HL-60 (cell line): ENCODE results near the gene FBXW5.

ENCODE experiments used
- DNase-seq, 2 experiments: peaks; one replicate each; pipeline ENCODE4 v3.0.0-alpha.2; 2010 to 2020; ENCODE audit warnings: low read depth in 1 of 2, low spot score in 1 of 2
- H3K27ac ChIP-seq: fragments of 250-450 bp; sonication (Bioruptor Pico); replicated peaks from 2 replicates; pipeline ENCODE4 v1.5.1; 2020; ENCODE audit warnings: mild to moderate bottlenecking, moderate library complexity
- H3K27me3 ChIP-seq: fragments of 250-450 bp; sonication (Bioruptor Pico); 2 replicates; pipeline ENCODE4 v1.5.1; 2021; ENCODE audit warnings: mild to moderate bottlenecking, moderate library complexity; ENCODE audit not compliant: insufficient read depth, poor library complexity, severe bottlenecking
- H3K4me3 ChIP-seq: replicated peaks from 2 replicates; pipeline ENCODE4 v1.5.1; 2011; ENCODE audit warnings: mild to moderate bottlenecking, control low read depth, low read length; ENCODE audit not compliant: insufficient read depth
- GABPA ChIP-seq: IDR thresholded peaks from 2 replicates; pipeline ENCODE4 v1.6.1; 2012; ENCODE audit warnings: low read depth
- POLR2AphosphoS5 ChIP-seq: IDR thresholded peaks from 2 replicates; pipeline ENCODE4 v1.6.1; 2012; ENCODE audit warnings: low read depth
- SPI1 ChIP-seq: IDR thresholded peaks from 2 replicates; pipeline ENCODE4 v1.6.1; 2012; ENCODE audit warnings: low read depth, mild to moderate bottlenecking, borderline replicate concordance
- TF ChIP-seq, protein P1 (sequence below): IDR thresholded peaks from 2 replicates; pipeline ENCODE4 v1.6.1; 2012; ENCODE audit warnings: low read depth; ENCODE audit not compliant: insufficient replicate concordance
- TF ChIP-seq, protein P2 (sequence below): IDR thresholded peaks from one replicate; pipeline ENCODE4 v1.5.1; 2011; ENCODE audit warnings: low read length, control low read depth, inconsistent platforms; ENCODE audit not compliant: insufficient read depth

FBXW5 gene

DNA sequence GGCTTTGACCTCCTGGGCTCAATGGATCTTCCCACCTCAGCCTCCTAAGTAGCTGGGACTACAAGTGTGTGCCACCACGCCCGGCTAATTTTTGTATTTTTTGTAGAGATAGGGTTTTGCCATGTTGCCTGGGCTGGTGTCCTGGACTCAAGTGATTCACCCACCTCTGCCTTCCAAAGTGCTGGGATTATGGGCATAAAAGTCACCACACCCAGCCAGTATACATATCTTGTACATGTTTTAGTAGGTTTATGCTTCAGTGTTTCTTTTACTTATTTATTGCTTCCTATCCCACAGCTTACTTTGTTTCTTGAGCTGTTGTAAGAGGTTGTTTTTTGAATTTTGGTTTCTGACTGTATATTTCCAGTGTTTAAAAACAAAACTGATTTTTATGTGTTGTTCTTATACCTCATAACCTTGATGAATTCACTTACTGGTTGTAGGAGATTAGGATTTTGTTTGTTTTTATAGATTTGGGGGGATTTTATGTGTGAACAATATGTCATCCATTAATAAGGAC, 12.9 kb downstream of the FBXW5 start:
- no peak overlapping the region for H3K27ac ChIP-seq
- DNase-seq: no peak
- TF ChIP-seq POLR2AphosphoS5: no peak
- TF ChIP-seq GABPA: no peak
- TF ChIP-seq SPI1: no peak

DNA sequence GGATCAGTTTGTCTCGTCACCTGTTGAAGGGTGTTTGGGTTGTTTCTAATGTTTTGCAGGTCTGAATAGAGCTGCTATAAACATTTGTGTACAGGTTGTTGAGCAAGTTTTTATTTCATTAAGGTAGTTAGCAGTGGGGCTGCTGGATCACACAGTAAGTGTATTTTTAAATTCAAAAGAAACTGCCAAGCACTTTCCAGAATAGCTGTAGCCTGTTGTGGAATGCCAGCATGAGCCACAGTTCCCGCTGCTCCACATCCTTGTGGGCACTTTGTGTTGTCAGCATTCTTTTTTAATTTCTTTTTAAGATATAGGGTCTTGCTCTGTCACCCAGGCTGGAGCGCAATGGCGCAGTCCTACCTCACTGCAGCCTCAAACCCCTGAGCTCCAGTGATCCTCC, 14.5 kb downstream of the FBXW5 start:
- no peak for DNase-seq
- TF ChIP-seq, protein P1, sequence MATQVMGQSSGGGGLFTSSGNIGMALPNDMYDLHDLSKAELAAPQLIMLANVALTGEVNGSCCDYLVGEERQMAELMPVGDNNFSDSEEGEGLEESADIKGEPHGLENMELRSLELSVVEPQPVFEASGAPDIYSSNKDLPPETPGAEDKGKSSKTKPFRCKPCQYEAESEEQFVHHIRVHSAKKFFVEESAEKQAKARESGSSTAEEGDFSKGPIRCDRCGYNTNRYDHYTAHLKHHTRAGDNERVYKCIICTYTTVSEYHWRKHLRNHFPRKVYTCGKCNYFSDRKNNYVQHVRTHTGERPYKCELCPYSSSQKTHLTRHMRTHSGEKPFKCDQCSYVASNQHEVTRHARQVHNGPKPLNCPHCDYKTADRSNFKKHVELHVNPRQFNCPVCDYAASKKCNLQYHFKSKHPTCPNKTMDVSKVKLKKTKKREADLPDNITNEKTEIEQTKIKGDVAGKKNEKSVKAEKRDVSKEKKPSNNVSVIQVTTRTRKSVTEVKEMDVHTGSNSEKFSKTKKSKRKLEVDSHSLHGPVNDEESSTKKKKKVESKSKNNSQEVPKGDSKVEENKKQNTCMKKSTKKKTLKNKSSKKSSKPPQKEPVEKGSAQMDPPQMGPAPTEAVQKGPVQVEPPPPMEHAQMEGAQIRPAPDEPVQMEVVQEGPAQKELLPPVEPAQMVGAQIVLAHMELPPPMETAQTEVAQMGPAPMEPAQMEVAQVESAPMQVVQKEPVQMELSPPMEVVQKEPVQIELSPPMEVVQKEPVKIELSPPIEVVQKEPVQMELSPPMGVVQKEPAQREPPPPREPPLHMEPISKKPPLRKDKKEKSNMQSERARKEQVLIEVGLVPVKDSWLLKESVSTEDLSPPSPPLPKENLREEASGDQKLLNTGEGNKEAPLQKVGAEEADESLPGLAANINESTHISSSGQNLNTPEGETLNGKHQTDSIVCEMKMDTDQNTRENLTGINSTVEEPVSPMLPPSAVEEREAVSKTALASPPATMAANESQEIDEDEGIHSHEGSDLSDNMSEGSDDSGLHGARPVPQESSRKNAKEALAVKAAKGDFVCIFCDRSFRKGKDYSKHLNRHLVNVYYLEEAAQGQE: no peak
- TF ChIP-seq SPI1 (no peak), POLR2AphosphoS5 (no peak), GABPA (no peak)
- TF ChIP-seq, protein P2, sequence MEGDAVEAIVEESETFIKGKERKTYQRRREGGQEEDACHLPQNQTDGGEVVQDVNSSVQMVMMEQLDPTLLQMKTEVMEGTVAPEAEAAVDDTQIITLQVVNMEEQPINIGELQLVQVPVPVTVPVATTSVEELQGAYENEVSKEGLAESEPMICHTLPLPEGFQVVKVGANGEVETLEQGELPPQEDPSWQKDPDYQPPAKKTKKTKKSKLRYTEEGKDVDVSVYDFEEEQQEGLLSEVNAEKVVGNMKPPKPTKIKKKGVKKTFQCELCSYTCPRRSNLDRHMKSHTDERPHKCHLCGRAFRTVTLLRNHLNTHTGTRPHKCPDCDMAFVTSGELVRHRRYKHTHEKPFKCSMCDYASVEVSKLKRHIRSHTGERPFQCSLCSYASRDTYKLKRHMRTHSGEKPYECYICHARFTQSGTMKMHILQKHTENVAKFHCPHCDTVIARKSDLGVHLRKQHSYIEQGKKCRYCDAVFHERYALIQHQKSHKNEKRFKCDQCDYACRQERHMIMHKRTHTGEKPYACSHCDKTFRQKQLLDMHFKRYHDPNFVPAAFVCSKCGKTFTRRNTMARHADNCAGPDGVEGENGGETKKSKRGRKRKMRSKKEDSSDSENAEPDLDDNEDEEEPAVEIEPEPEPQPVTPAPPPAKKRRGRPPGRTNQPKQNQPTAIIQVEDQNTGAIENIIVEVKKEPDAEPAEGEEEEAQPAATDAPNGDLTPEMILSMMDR: no peak
- H3K4me3 ChIP-seq: no peak overlapping the region
- H3K27ac ChIP-seq: no peak overlapping the region
- no peaks in the 10 kb centered on the region for H3K27me3 ChIP-seq

More for the DNA sequence above, 12.9 kb downstream of the FBXW5 start:
- no peak overlapping the region for H3K4me3 ChIP-seq
- no peaks in the 10 kb centered on the region for H3K27me3 ChIP-seq

DNA sequence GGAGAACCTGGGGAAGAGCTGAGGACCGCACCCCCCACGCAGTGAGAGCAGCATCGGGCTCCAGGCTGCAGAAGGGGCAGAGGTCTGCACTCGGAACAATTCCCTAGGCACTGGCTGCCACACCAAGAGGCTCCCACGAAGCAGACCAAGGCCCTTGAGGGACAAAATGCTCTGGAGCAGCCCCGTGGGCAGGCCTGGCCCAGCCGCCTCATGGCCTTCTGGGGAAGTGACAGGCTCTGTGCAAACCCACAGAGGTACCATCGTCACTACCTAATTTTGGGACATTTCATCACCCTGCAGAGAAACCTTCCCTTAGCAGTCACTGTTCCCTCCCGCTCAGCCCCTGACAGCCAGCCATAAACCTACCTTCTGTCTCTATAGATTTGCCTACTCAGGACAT, 15.9 kb downstream of the FBXW5 start:
- no peak overlapping the region for H3K27ac ChIP-seq
- peak in 1 of 2 experiments; percentile 45 for DNase-seq

More for the DNA sequence above, 15.9 kb downstream of the FBXW5 start:
- Histone ChIP-seq H3K4me3 (no peak overlapping the region), H3K27me3 (no peaks in the 10 kb centered on the region)
- peak; percentile 26; the same call in 1 of the 2 replicates for TF ChIP-seq SPI1
- TF ChIP-seq, protein P2: no peak
- TF ChIP-seq, protein P1: no peak
